Measurements from ENCODE around the gene MRPL54. TPM values are rescaled to one million over a fixed set of nuclear protein-coding genes. Genes with fewer than 3 reads are reported as not detected.

The MRPL54 gene
- total and polyA plus RNA-seq, 5 donors from 2014 or later = 98.0 to 208 (median 157) TPM

DNA sequence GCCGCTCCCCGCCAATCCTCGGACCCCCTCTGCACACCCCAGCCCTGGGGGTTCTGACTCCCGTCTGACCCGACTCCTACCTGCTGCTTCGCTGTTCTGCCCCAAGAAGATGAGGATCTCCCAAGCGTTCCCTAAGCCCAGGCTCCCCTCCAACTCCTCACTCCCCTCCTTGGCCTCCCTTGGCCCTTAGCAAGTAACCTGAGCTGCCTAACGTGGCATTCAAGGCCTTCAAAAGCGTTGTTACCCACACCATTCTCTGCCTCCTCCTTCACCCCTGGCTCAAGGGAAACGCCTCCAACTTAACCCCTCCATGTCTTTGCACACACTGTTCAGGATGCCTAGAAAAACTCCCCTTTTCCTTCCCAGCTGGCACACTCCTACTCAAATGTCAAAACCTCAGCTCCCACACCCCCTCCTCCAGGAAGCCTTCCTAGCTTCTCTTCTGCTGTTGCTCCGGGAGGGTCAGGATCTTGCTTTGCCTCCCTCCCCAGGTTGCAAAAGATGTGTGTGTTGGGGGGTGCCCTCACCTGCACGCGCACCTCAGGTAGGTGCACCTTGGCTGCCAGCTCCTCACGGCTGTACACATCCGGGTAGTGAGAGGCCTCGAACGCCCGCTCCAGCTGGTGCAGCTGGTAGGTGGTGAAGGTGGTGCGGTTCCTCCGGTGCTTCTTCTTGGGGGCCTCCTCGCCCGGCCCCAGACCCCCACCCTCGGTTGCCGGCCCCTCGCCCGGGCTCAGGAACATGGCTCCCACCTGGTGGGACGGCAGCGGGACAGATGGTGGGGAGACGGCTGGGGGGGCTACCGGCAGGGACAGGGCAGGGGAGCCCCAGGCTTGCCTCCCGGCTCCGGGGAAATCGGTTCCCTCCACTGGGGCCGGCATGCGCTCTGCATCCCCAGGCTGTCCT, 8.8 kb downstream of the MRPL54 start:
- Histone ChIP-seq H3K4me3 (ENCODE audit: low read depth, low read length) (no peak overlapping the region), H3K4me1 (ENCODE audit: control insufficient read depth, insufficient read depth, low read length, poor library complexity, severe bottlenecking) (peaks cover 6% of the 10 kb centered on the region), H3K27me3 (ENCODE audit: control insufficient read depth, insufficient read depth, low read length) (no peaks in the 10 kb centered on the region), H3K9me3 (ENCODE audit: control insufficient read depth in 2 of 2, low read length in 2 of 2) (no peaks in the 10 kb centered on the region), H3K27ac (ENCODE audit: insufficient read depth, low read length, poor library complexity, severe bottlenecking) (no peak overlapping the region), H3K36me3 (ENCODE audit: control insufficient read depth, insufficient read depth, low read length) (peaks cover 29% of the 10 kb centered on the region)
- peaks cover 13% of the 10 kb centered on the region for H3K36me3 Mint-ChIP-seq
- H3K27me3 Mint-ChIP-seq = no peaks in the 10 kb centered on the region
- H3K4me3 Mint-ChIP-seq = no peak overlapping the region
- H3K27ac Mint-ChIP-seq = no peak overlapping the region
- ATAC-seq (ENCODE audit: low read depth in 2 of 2) (no peak), DNase-seq (no peak)
- peaks cover 0 to 9% (median 5%) of the 10 kb centered on the region in 4 donors for H3K4me1 Mint-ChIP-seq
- no peaks in the 10 kb centered on the region for H3K9me3 Mint-ChIP-seq

DNA sequence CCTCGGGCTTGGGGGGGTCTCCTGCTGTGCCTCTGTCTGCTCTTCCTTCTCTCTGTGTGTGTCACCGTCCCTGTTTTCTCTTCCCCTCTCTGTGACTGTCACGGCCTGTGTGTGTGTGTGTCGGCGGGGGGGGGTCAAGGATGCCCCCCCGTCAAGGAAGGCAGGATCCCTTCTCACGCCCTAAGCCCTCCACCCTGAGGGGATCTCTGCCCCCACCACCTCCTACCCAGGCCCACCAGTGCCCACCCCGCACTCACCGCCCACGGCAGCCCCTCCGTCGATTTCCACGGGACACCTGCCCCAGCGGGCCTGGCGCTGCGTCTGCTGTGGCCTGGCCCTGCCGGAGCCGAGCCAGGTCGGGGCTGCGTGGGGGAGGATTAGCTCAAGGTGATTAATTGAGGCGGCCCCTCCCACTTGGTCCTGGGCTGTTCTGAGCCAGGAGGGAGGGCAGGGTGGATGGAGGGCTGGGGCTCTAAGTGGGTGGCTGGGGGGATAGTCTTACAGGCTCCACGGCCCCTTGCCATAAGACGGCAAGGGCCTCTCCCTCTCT, 9.5 kb downstream of the MRPL54 start, which contains the start of gene RAX2:
TSS of gene RAX2 (minus strand) at position 323 of the 550 bp plus-strand sequence. CDS start 486 bp downstream, outside the sequence.
- H3K4me3 Mint-ChIP-seq = no peak within 1 kb of the TSS
- Histone ChIP-seq H3K4me1 (ENCODE audit: control insufficient read depth, insufficient read depth, low read length, poor library complexity, severe bottlenecking) (no peaks in the 10 kb centered on the region), H3K4me3 (ENCODE audit: low read depth, low read length) (no peak within 1 kb of the TSS), H3K27ac (ENCODE audit: insufficient read depth, low read length, poor library complexity, severe bottlenecking) (no peak within 1 kb of the TSS), H3K27me3 (ENCODE audit: control insufficient read depth, insufficient read depth, low read length) (no peaks in the 10 kb centered on the region), H3K9me3 (ENCODE audit: control insufficient read depth in 2 of 2, low read length in 2 of 2) (no peaks in the 10 kb centered on the region), H3K36me3 (ENCODE audit: control insufficient read depth, insufficient read depth, low read length) (peaks cover 21% of the 10 kb centered on the region)
- H3K9me3 Mint-ChIP-seq = no peaks in the 10 kb centered on the region
- H3K27me3 Mint-ChIP-seq = no peaks in the 10 kb centered on the region
- peaks cover 8% of the 10 kb centered on the region for H3K36me3 Mint-ChIP-seq
- H3K4me1 Mint-ChIP-seq = peaks cover 0 to 3% (median 0%) of the 10 kb centered on the region in 4 donors
- no peak within 1 kb of the TSS for H3K27ac Mint-ChIP-seq
- DNase-seq = no peak
- no peak for ATAC-seq (ENCODE audit: low read depth in 2 of 2)

DNA sequence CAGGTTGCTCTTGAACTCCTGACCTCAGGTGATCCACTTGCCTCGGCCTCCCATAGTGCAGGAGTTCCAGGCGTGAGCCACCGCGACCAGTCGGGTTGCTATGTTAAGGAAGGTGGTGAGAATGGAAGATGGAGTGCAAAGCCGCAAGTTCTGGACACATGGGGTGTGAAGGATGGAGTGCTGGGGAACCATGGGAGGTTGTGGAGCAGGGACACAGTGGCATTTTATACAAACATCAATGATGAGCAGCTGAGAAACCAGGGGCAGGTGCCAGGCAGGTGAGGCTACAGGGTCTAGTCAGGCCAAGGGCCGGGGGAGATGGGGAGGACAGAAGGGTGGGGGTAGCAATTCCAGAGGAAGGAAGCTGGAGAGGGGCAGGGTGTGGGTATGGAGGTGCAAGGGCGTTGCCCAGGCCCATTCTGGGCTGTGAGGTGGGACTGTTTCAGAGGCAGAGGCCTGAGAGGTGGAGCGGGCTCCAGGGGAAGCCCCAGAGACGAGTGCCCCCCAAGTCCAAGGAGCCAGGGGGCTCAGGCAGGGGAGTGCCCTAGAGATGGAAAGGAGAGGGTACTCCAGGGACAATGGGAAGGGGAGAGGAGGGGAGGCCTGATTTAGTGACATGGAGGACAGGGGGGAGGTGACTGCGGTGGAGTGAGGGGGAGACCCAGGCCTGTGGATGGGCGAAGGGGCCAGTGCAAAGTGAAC, 11.5 kb downstream of the MRPL54 start:
- no peak overlapping the region for H3K4me3 ChIP-seq (ENCODE audit: low read depth, low read length)
- peaks cover 0 to 3% (median 0%) of the 10 kb centered on the region in 4 donors for H3K4me1 Mint-ChIP-seq
- H3K27ac Mint-ChIP-seq = peak overlapping the region in 1 of 3 donors; percentile 15
- no peak for ATAC-seq (ENCODE audit: low read depth in 2 of 2)
- no peaks in the 10 kb centered on the region for H3K27me3 Mint-ChIP-seq
- no peaks in the 10 kb centered on the region for H3K9me3 Mint-ChIP-seq
- H3K4me1 ChIP-seq (ENCODE audit: control insufficient read depth, insufficient read depth, low read length, poor library complexity, severe bottlenecking) = no peaks in the 10 kb centered on the region
- no peak overlapping the region for H3K4me3 Mint-ChIP-seq
- no peaks in the 10 kb centered on the region for H3K9me3 ChIP-seq (ENCODE audit: control insufficient read depth in 2 of 2, low read length in 2 of 2)
- no peak overlapping the region for H3K27ac ChIP-seq (ENCODE audit: insufficient read depth, low read length, poor library complexity, severe bottlenecking)
- H3K36me3 Mint-ChIP-seq = peaks cover 6% of the 10 kb centered on the region
- H3K27me3 ChIP-seq (ENCODE audit: control insufficient read depth, insufficient read depth, low read length) = no peaks in the 10 kb centered on the region
- H3K36me3 ChIP-seq (ENCODE audit: control insufficient read depth, insufficient read depth, low read length) = peaks cover 8% of the 10 kb centered on the region
- no peak for DNase-seq

DNA sequence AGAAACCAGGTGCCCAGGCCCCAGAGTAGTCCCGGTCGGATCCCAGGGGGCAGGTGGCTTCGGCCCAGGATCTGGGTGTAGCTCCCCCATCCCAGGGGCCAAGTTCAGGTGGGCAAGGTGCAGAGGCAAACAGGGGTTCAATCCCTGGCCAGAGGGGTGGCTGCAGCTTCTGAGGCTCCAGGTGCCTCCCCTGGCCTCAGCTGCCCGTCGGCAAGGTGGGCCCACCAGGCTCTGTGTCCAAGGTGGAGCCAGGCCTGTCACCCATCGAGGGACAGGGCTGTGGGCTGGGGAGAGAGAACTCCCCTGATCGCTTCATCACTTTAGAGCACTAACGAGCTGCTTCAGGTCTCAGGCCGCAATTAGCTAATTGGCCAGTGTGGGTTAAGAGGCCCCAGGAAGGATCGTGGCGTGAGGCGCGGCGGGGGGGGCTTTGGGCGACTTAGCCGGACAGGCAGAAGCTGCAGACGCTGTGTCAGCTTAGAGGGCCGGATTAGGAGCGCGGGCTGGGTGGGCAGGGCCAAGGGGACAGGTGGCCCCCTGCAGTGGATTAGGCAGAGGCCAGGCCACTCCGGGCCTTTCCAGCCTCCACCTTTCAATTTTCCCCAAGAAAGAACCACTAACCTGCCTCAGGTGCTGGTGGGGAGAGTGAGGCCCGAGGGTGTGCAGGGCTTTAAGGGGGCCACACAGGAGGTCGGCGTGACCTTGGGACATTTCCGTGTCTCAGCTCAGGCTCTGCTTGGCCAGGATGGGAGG, 12.3 kb downstream of the MRPL54 start:
- no peaks in the 10 kb centered on the region for H3K9me3 ChIP-seq (ENCODE audit: control insufficient read depth in 2 of 2, low read length in 2 of 2)
- Mint-ChIP-seq H3K4me3 (peak overlapping the region in 1 of 4 donors; percentile 10), H3K36me3 (peaks cover 4% of the 10 kb centered on the region), H3K9me3 (peaks cover 0 to under 1% (median 0%) of the 10 kb centered on the region in 7 donors), H3K4me1 (peaks cover 0 to 3% (median 0%) of the 10 kb centered on the region in 4 donors), H3K27me3 (no peaks in the 10 kb centered on the region), H3K27ac (no peak overlapping the region)
- no peak overlapping the region for H3K4me3 ChIP-seq (ENCODE audit: low read depth, low read length)
- ATAC-seq (ENCODE audit: low read depth in 2 of 2) = no peak
- no peaks in the 10 kb centered on the region for H3K27me3 ChIP-seq (ENCODE audit: control insufficient read depth, insufficient read depth, low read length)
- H3K4me1 ChIP-seq (ENCODE audit: control insufficient read depth, insufficient read depth, low read length, poor library complexity, severe bottlenecking) = no peaks in the 10 kb centered on the region
- no peaks in the 10 kb centered on the region for H3K36me3 ChIP-seq (ENCODE audit: control insufficient read depth, insufficient read depth, low read length)
- DNase-seq = no peak
- no peak overlapping the region for H3K27ac ChIP-seq (ENCODE audit: insufficient read depth, low read length, poor library complexity, severe bottlenecking)

DNA sequence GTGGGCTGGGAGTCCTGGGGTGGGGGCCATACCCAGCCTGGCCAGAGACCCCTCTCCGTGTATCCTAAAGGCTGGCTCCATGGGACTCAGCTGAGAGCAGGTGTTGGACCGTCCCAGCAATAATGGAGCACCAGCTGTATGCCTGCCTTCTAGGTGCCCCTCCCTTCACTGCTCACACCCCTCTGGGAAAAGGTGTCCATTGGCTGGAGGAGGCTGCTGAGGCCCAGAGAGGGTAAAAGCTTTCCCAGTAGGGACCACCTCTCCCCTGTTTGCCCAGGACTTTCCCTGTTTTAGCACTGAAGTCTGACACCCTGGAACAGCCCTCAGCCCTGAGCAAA, 12.9 kb downstream of the MRPL54 start:
- no peak for ATAC-seq (ENCODE audit: low read depth in 2 of 2)
- H3K27me3 Mint-ChIP-seq = no peaks in the 10 kb centered on the region

DNA sequence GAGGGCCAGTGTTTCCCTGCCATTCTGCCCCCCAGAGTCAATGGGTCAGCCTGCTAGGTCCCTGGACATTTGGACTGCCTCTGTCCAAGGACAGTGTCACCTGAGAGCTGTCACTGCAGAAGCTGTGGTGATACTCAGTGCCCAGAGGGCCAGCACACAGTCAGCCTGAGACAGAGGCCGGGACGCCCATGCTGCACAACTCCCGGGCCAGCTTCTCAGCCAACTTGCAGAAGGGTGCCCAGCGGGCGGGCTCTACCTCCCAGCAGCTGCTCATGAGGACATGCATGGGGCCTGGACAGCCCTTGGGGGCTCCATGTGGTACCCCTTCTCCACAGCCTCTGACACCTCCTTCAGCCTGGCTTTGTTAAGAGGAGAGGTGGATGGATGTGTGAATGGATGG, 13.3 kb downstream of the MRPL54 start:
- Histone ChIP-seq H3K36me3 (ENCODE audit: control insufficient read depth, insufficient read depth, low read length) (no peaks in the 10 kb centered on the region), H3K9me3 (ENCODE audit: control insufficient read depth in 2 of 2, low read length in 2 of 2) (peaks cover 0 to 2% of the 10 kb centered on the region in 2 experiments), H3K4me3 (ENCODE audit: low read depth, low read length) (no peak overlapping the region), H3K27ac (ENCODE audit: insufficient read depth, low read length, poor library complexity, severe bottlenecking) (no peak overlapping the region), H3K27me3 (ENCODE audit: control insufficient read depth, insufficient read depth, low read length) (no peaks in the 10 kb centered on the region), H3K4me1 (ENCODE audit: control insufficient read depth, insufficient read depth, low read length, poor library complexity, severe bottlenecking) (no peaks in the 10 kb centered on the region)
- ATAC-seq (ENCODE audit: low read depth in 2 of 2) (no peak), DNase-seq (no peak)
- Mint-ChIP-seq H3K27ac (no peak overlapping the region), H3K4me3 (no peak overlapping the region), H3K36me3 (peaks cover 4% of the 10 kb centered on the region), H3K4me1 (peaks cover 0 to 3% (median 0%) of the 10 kb centered on the region in 4 donors), H3K27me3 (no peaks in the 10 kb centered on the region), H3K9me3 (peaks cover 0 to 1% (median under 1%) of the 10 kb centered on the region in 7 donors)

More for the DNA sequence above, 12.9 kb downstream of the MRPL54 start:
- H3K4me1 Mint-ChIP-seq = peaks cover 0 to 3% (median 0%) of the 10 kb centered on the region in 4 donors
- H3K27me3 ChIP-seq (ENCODE audit: control insufficient read depth, insufficient read depth, low read length) = no peaks in the 10 kb centered on the region
- H3K27ac ChIP-seq (ENCODE audit: insufficient read depth, low read length, poor library complexity, severe bottlenecking) = no peak overlapping the region
- DNase-seq = no peak
- H3K27ac Mint-ChIP-seq = no peak overlapping the region
- H3K9me3 Mint-ChIP-seq = peaks cover 0 to 1% (median 0%) of the 10 kb centered on the region in 7 donors
- H3K4me3 ChIP-seq (ENCODE audit: low read depth, low read length) = no peak overlapping the region
- H3K36me3 ChIP-seq (ENCODE audit: control insufficient read depth, insufficient read depth, low read length) = no peaks in the 10 kb centered on the region
- H3K4me3 Mint-ChIP-seq = no peak overlapping the region
- no peaks in the 10 kb centered on the region for H3K4me1 ChIP-seq (ENCODE audit: control insufficient read depth, insufficient read depth, low read length, poor library complexity, severe bottlenecking)
- H3K36me3 Mint-ChIP-seq = peaks cover 4% of the 10 kb centered on the region
- no peaks in the 10 kb centered on the region for H3K9me3 ChIP-seq (ENCODE audit: control insufficient read depth in 2 of 2, low read length in 2 of 2)

DNA sequence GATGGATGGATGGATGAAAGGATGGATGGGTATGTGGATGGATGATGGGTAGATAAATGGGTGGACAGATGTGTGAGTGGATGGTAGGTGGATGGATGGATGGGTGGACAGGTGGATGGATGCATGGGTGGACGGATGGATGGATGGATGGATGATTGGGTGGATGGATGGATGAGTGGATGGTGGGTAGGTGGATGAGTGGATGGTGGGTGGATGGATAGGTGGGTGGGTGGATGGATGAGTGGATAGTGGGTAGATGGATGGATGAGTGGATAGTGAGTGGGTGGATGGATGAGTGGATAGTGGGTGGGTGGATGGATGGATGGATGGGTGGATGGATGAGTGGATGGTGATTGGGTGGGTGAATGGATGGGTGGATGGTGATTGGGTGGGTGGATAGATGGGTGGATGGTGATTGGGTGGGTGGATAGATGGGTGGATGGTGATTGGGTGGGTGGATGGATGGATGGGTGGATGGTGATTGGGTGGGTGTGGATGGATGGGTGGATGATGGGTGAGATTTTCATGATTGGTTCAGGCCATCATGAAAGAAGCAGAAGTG, 14.1 kb downstream of the MRPL54 start:
- H3K36me3 Mint-ChIP-seq = no peaks in the 10 kb centered on the region
- Histone ChIP-seq H3K9me3 (ENCODE audit: control insufficient read depth in 2 of 2, low read length in 2 of 2) (peaks cover 5 to 9% of the 10 kb centered on the region in 2 experiments), H3K27me3 (ENCODE audit: control insufficient read depth, insufficient read depth, low read length) (no peaks in the 10 kb centered on the region), H3K27ac (ENCODE audit: insufficient read depth, low read length, poor library complexity, severe bottlenecking) (no peak overlapping the region), H3K4me3 (ENCODE audit: low read depth, low read length) (no peak overlapping the region), H3K4me1 (ENCODE audit: control insufficient read depth, insufficient read depth, low read length, poor library complexity, severe bottlenecking) (no peaks in the 10 kb centered on the region), H3K36me3 (ENCODE audit: control insufficient read depth, insufficient read depth, low read length) (no peaks in the 10 kb centered on the region)
- ATAC-seq (ENCODE audit: low read depth in 2 of 2) = no peak
- H3K9me3 Mint-ChIP-seq = peaks cover 0 to 9% (median 4%) of the 10 kb centered on the region in 7 donors
- no peaks in the 10 kb centered on the region for H3K27me3 Mint-ChIP-seq
- H3K4me3 Mint-ChIP-seq = no peak overlapping the region
- no peak overlapping the region for H3K27ac Mint-ChIP-seq
- DNase-seq = no peak
- H3K4me1 Mint-ChIP-seq = no peaks in the 10 kb centered on the region

Data from CD4-positive, CD25-positive, alpha-beta regulatory T cell (primary cell).